ENCODE measurements around the gene OR2W1.

Gene OR2W1

GRCh38 chr6:29005183-29005885, 39.6 kb downstream of the OR2W1 start, which contains the start of gene ZNF311:
Gene ZNF311, minus strand, starts transcription at chr6:29005315. Its CDS starts 1,361 bp downstream, at chr6:29003954.
- in situ Hi-C loops (cut with MboI; ENCODE audit: low sequenced_read_pairs) = loop anchor here (25.0 kb wide), 1 partner anchor 168 kb away; no protein-coding TSS in a partner anchor

DNA sequence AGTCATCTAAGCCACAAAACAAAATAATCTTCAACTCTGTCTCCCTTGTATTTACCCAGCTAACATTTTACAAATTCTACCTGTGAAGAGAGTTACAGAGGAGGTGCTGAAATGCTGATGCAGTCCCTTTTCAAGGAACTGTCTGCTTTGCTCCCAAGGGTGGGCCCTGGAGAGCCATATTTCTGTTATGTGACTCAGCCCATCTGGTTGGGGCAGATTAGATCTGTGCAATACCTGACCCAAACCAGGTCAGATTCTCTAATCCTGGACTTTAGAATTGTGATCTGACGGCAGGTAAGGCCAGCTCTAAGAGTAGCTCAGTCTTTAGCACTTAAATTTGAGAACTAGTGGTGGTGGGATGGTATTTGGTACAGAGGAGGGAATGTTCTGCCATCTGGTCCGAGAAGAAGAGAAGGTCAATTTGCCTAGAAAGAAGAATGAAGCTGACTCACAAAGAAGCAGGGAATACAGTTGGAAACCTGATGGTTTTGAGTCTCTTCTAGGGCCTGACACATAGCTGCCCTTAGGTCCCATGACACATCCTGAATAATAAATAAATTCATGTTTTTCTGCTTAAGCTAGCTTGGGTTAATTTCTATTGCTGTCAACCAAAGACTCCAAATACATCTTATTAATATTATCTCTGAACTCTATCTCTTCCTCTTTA, 48.0 kb downstream of the OR2W1 start:
- in situ Hi-C loops (cut with MboI; ENCODE audit: low sequenced_read_pairs) = loop anchor here (25.0 kb wide), 3 partner anchors 110 to 1835 kb away; a partner anchor contains a TSS

GRCh38 chr6:28995093-28995650, 49.8 kb downstream of the OR2W1 start:
- in situ Hi-C loops (cut with MboI; ENCODE audit: low sequenced_read_pairs) = loop anchor here (25.0 kb wide), 3 partner anchors 108 to 1833 kb away; a partner anchor contains a TSS

Measured in HL-60/S4 treated with retinoic acid at 250 ng/mL for 4 days and 3 days (cell line).